Activated CD4-positive, CD25-positive, alpha-beta regulatory T cell treated with anti-CD3 and anti-CD28 coated beads, Interleukin-2, amount 50 U/mL, for 72 hours (primary cell): ENCODE results near the gene CEP57.
"Not testable (repeated sequence)": the region's sequence is repeated elsewhere in the genome, so short reads cannot be mapped to it uniquely, and the experiment has no call there.

Experiments used
- DNase-seq: peaks from one replicate; pipeline ENCODE4 v3.0.0; 2021

Gene CEP57

GRCh38 chr11:95867105-95867504 lies 76.8 kb downstream of the CEP57 start:
- DNase-seq, result no peak

- not testable (repeated sequence) for DNase-seq
These were observed 80.6 kb downstream of the CEP57 start for GRCh38 chr11:95870877-95871276.

DNA sequence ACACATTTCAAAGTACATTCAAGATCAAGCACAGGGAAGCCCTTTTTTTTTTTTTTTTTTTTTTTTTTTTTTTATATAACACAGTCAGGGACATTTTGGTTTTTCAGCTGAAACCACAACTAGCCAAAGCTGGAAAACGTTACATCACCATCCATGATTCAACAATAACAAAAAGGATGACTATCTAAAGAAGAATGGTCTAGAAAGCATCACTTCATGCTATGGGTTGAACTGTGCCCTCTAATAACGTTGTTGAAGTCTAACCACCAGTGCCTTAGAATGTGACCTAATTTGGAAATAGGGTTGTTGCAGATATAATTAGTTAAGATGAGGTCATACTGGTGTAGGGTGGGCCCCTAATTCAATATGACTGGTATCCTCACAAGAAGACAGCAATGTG lies 87.0 kb downstream of the CEP57 start:
- no peak for DNase-seq
